Skeletal muscle cell (primary cell): ENCODE results near the gene PXT1.
A peak's percentile ranks its signal among the peaks of the same experiment; 100 is the strongest.

Experiments
- DNase-seq: peaks from one replicate; pipeline ENCODE4 v3.0.0-alpha.2; 2010; ENCODE audit warnings: low read depth
- H3K4me3 ChIP-seq: 2 replicates; pipeline ENCODE4 v1.5.1; 2011; ENCODE audit warnings: low read depth, mild to moderate bottlenecking, control low read depth, low read length, moderate library complexity

The PXT1 gene

GRCh38 chr6:36353411-36353915, 89.2 kb downstream of the PXT1 start:
- DNase-seq: no peak
- H3K4me3 ChIP-seq: no peak overlapping the region

- no peak for DNase-seq
- H3K4me3 ChIP-seq: no peak overlapping the region
These were observed 90.0 kb downstream of the PXT1 start for GRCh38 chr6:36352477-36353157.

DNA sequence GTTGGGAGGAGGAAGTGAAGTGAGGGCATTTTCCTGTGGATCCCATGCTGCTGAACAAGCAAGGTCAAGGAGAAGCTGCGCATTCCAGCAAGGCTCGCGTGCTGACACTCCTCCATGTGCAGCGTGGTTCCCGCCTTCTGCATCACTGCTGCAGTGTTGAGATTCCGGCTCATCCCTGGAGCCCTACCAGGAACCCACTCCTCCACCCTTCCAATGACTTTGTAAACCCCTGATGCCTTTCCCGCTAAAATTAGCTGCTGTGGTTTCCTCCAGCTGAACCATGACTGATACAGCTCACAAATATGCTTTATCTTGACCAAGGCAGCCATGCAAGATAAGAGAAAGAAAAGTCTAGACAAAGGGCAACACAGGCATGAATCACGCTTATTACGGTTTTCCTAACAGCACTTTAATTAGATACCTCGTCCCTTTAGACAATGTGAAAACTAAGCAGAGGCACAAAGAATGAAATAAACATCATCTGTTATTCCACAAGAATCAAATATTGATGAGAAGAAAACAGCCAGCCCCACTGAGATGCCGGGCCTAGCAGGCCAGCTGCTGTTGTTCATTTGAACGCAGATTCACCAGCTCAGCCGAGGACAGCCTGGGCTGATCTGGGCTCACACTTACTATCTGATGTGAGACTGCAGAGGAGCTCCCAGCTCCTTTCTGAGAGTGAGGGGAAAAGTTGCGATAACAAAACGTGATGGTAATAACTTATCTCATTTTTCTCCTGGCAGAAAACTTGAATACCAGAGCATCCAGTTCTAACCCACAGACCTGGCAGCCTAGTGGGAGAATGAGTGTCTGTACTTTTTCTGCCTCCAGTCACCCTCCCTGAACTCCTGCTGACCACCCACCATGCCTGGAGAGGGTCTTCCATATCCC, 91.7 kb downstream of the PXT1 start:
- no peak for DNase-seq
- H3K4me3 ChIP-seq: no peak overlapping the region

GRCh38 chr6:36350082-36350481, 92.6 kb downstream of the PXT1 start:
- no peak for DNase-seq
- H3K4me3 ChIP-seq: no peak overlapping the region

- DNase-seq: no peak
- H3K4me3 ChIP-seq: no peak overlapping the region
These were observed 93.4 kb downstream of the PXT1 start for GRCh38 chr6:36349240-36349639.

GRCh38 chr6:36347621-36348020, 95.0 kb downstream of the PXT1 start:
- no peak for DNase-seq
- H3K4me3 ChIP-seq: no peak overlapping the region

GRCh38 chr6:36346486-36347273, 96.0 kb downstream of the PXT1 start:
- no peak for DNase-seq
- H3K4me3 ChIP-seq: no peak overlapping the region

DNA sequence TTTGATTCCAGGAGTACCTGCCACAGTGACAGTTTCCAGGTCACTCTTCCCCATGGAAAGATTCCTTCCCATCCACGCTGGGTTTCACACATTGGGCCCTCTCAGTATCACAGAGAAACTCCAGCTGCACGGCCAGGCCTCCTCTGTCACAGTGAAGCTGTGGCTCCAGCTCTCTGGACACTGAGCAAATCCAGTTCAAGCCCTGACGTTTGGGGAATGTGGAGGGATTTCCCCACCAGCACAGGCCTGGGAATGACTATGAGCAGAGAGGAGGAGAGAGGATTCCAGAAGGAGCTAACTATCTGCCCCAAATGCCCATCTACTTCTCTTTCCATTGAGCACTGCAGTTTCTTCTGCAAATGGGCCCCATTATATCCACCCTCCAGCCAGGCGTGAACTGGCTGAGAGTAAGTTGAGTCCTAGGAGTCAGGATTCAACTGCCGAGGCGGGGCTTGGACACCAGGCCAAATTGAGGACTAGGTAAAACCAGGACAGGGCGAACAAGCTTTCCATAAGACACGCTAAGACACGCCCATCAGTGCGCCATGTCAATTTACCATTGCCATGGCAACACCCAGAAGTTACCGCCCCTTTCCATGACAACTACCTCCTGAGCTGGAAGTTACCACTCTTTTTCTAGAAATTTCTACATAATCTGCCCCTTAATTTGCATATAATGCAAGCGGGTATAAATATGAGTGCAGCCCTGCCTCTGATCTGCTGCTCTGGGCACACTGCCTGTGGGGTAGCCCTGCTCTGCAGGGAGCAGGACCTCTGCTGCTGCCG, 96.8 kb downstream of the PXT1 start:
- no peak for DNase-seq
- H3K4me3 ChIP-seq: no peak overlapping the region

- no peak for DNase-seq
- no peak overlapping the region for H3K4me3 ChIP-seq
These were observed 99.5 kb downstream of the PXT1 start for GRCh38 chr6:36343109-36343680.

DNA sequence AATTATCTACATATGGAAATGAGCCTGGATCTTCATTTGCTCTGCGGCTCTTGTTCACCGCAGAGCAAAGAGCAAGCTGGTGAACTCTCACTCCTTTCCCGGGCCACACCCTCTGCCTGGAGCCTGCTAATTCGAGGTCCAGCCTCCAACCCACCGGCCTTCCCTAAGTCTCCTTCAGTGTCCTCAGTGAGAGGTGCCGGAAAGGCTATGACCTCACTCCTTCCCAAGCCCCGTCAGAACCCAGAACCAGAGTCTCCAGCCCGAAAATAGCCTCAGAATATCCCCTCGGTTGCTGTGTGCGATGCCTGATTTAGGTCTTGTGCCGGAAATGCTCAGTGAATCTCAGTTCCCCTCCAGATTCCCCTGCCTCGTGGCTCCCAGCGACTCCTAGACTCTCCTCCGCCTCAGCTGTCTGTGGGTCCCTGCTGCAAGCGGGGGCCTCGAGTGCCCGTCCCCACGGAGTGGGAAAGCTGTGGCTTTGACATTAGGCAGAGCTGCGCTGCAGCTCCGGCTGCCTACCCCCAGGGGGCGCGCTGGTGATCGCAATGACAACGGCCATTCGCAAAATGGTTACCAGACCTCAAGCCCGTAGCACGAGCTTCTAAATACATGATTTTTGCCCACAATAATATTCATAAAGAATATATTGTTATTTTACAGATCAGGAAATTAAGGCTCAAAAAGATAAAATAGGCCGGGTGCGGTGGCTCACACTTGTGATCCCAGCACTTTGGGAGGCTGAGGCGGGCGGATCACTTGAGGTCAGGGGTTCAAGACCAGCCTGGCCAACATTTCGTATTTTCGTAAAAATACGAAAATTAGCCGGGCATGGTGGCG, 101.8 kb downstream of the PXT1 start:
- H3K4me3 ChIP-seq: peak overlapping the region; percentile 21
- no peak for DNase-seq
